Activated T-cell treated with anti-CD3 and anti-CD28 coated beads, Interleukin-2, amount 50 U/mL, for 72 hours (primary cell): ENCODE data around the gene TMEM91. TPM values are rescaled to one million over a fixed set of nuclear protein-coding genes. Genes with fewer than 3 reads are reported as not detected.
A peak's percentile ranks its signal among the peaks of the same experiment; 100 is the strongest.

Experiments used
- ATAC-seq, 2 donors: fragments of 150-1000 bp; cut with Tn5 transposase; replicated peaks in 1 of 2; 2 replicates each; pipeline ENCODE4 v1.10.0; 2021; ENCODE audit warnings: moderate library complexity in 2 of 2, mild to moderate bottlenecking in 1 of 2
- DNase-seq, 2 donors: peaks; one replicate each; pipeline ENCODE4 v3.0.0; 2021 to 2022; ENCODE audit warnings: mixed read lengths in 1 of 2
- H3K27ac Mint-ChIP-seq: one replicate; pipeline ENCODE4 v1.8.0; 2022; ENCODE audit warnings: mild to moderate bottlenecking, moderate library complexity, mixed read lengths
- H3K27me3 Mint-ChIP-seq: one replicate; pipeline ENCODE4 v1.8.0; 2022; ENCODE audit warnings: low read depth, mixed read lengths
- H3K36me3 Mint-ChIP-seq, 2 donors: one replicate each; pipeline ENCODE4 v1.8.0; 2022; ENCODE audit warnings: mixed read lengths in 2 of 2, mild to moderate bottlenecking in 1 of 2; ENCODE audit not compliant: insufficient read depth in 2 of 2
- H3K4me1 Mint-ChIP-seq: one replicate; pipeline ENCODE4 v1.8.0; 2022; ENCODE audit warnings: low read depth, mixed read lengths
- H3K4me3 Mint-ChIP-seq, 2 donors: one replicate each; pipeline ENCODE4 v1.8.0; 2022; ENCODE audit warnings: mild to moderate bottlenecking in 2 of 2, mixed read lengths in 2 of 2, moderate library complexity in 2 of 2
- H3K9me3 Mint-ChIP-seq, 2 donors: one replicate each; pipeline ENCODE4 v1.8.0; 2022; ENCODE audit warnings: mixed read lengths in 2 of 2
- total RNA-seq, 2 donors: library from RNA; stranded (reverse); gene quantifications; one replicate each; pipeline ENCODE4 v1.2.3, GENCODE V29; 2022

Gene TMEM91
- total RNA-seq, 2 donors from 2014 or later = 12.3 to 12.8 TPM

DNA sequence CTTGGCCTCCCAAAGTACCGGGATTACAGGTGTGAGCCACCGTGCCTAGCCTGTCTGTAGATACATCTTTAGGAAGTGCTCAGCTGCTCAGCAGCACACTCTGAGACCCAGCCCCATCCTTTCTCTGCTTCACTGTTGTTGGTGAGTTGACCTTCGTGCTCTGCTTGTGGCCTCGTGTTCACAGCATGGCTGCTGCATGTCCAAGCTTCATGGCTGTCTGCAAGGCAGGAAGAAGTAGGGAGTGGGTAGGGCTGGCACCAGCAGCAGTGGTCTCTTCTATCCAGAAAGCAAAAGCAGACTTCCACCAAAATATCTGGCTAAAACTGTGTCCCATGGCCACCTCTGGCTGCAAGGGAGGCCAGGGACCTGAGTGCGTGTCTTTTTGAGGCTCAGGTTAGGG lies 36.6 kb downstream of the TMEM91 start:
- H3K27ac Mint-ChIP-seq = no peak overlapping the region
- H3K36me3 Mint-ChIP-seq = peaks cover 0 to 7% of the 10 kb centered on the region in 2 donors
- no peaks in the 10 kb centered on the region for H3K9me3 Mint-ChIP-seq
- peaks cover 10% of the 10 kb centered on the region for H3K4me1 Mint-ChIP-seq
- H3K4me3 Mint-ChIP-seq = no peak overlapping the region
- DNase-seq (no peak), ATAC-seq (no peak)
- H3K27me3 Mint-ChIP-seq = no peaks in the 10 kb centered on the region

DNA sequence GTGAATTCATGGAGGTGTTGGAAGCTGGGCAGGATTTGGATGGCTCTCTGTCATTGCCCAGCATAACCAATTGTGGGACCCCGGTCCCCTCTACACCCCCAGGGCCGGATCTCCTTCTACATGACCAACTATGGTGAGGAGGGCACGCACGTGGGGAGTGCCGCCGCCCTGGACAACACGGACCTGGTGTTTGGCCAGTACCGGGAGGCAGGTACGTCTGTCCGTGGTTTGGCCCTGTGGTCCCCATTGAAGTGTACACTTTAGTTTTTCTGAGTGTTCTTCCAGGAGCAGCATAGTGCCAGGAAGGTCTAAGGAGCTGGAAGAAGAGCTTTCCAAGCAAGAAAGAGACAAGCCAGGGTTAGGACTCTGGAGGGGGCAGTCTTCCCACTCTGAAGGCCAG lies 37.6 kb downstream of the TMEM91 start:
- Mint-ChIP-seq H3K9me3 (no peaks in the 10 kb centered on the region), H3K27me3 (no peaks in the 10 kb centered on the region), H3K4me1 (peaks cover 10% of the 10 kb centered on the region), H3K36me3 (peaks cover 0 to 7% of the 10 kb centered on the region in 2 donors), H3K4me3 (no peak overlapping the region), H3K27ac (no peak overlapping the region)
- ATAC-seq (no peak), DNase-seq (no peak)

DNA sequence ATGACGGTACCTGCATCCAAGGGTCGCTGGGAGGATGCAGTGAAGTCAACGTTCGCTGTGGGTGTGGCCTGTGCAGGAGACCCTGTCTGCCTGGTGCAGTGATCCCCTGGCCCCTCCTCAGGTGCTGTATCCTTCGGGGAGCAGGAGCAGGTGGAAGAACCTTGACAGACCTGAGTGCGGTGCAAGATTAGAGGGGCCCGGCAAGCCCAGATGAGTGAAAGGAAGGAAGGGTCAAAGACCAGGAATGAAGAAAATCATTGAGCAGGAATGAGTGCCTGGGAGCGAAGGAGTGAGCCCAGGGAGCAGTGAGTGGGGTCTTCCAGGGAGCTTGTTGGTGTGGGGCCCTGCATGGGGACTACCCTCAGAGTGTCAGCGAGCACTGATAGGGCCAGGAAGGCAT lies 38.1 kb downstream of the TMEM91 start:
- Mint-ChIP-seq H3K4me1 (peaks cover 8% of the 10 kb centered on the region), H3K36me3 (peaks cover 0 to 7% of the 10 kb centered on the region in 2 donors), H3K9me3 (no peaks in the 10 kb centered on the region), H3K27ac (peak overlapping the region; percentile 47), H3K27me3 (no peaks in the 10 kb centered on the region), H3K4me3 (no peak overlapping the region)
- ATAC-seq (no peak), DNase-seq (no peak)

DNA sequence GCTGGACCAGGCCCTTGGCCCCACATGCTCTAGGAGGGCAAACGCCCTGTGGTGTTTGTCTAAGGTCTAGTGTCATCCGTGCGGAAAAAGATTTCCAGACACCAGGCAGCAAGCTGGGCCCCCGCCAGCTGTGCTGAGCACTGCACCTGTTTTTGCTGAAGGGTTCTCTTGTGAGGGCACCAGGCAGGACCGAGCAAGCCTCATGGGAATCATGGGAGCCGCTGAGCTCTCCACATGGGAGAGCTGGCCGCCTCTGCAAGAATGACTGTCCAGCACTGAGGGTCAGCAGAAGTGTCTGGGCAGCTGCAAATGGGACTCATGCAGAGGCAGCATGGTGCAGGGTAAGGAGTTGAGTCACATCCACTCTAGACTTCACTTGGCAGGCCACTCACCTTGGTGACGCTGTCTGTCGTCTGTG lies 38.8 kb downstream of the TMEM91 start:
- no peak overlapping the region for H3K4me3 Mint-ChIP-seq
- H3K27ac Mint-ChIP-seq = no peak overlapping the region
- DNase-seq = no peak
- H3K4me1 Mint-ChIP-seq = peaks cover under 1% of the 10 kb centered on the region
- H3K36me3 Mint-ChIP-seq = peaks cover 0 to 7% of the 10 kb centered on the region in 2 donors
- ATAC-seq = no peak
- H3K27me3 Mint-ChIP-seq = no peaks in the 10 kb centered on the region
- H3K9me3 Mint-ChIP-seq = no peaks in the 10 kb centered on the region

DNA sequence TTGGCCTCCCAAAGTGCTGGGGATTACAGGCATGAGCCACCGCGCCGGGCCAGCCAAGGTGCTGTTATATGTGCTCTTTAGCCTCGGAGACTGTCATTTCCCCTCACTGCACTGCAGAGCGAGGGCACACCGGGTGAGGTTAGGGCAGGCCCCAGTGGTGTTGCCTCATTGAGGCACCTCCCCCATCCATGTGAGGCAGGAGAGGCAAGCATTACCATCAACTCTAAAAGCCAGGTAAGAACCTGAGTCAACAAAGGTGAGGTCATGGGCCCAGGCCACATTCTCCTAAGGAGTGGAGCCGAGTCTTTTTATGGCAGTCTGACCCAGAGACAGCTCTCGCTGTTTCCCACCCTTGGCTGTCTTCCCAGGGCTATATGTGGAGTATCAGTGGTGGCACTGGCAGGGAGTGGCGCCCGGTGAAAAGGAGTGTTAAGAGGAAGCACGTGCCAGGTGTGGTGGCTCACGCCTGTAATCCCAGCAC lies 39.9 kb downstream of the TMEM91 start:
- no peak for ATAC-seq

DNA sequence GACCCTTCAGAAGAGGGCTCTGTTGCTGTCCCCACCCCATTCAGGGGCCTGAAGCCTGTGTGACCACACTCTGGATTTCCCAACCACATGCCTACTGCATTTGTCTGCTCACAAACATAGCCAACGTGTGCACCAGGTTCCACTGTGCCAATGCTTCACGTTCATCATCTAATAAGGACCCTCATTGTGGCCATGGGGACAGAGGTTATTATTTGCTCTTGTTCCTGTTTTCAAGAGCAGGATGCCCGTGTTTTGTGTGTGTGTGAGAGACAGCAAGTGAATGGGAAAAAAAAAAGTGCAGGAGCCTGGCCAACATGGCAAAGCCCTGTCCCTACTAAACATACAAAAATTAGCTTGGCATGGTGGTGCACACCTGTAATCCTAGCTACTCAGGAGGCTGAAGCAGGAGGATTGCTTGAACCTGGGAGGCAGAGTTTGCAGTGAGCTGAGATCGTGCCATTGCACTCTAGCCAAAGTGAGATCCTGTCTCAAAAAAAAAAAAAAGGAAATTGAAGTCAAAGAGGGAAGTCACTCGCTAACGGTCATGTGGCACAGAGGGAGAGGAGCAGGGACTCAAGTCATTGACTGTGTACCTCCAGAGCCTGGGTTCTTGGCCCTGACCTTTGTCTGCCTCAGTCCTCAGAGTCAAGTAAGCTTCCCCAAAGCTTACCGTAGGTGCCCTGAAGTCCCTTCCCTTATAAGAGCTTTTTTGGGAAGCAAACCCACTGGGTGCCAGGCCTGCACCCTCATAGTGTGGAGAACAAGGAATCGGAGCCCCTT lies 44.0 kb downstream of the TMEM91 start:
- Mint-ChIP-seq H3K27ac (no peak overlapping the region), H3K4me3 (no peak overlapping the region), H3K36me3 (peaks cover 0 to 4% of the 10 kb centered on the region in 2 donors), H3K4me1 (no peaks in the 10 kb centered on the region), H3K27me3 (no peaks in the 10 kb centered on the region), H3K9me3 (no peaks in the 10 kb centered on the region)
- DNase-seq = no peak
- no peak for ATAC-seq

More for the DNA sequence above, 39.9 kb downstream of the TMEM91 start:
- Mint-ChIP-seq H3K4me1 (no peaks in the 10 kb centered on the region), H3K27me3 (no peaks in the 10 kb centered on the region), H3K27ac (no peak overlapping the region), H3K4me3 (no peak overlapping the region), H3K36me3 (peaks cover 0 to 7% of the 10 kb centered on the region in 2 donors), H3K9me3 (no peaks in the 10 kb centered on the region)
- DNase-seq = no peak

DNA sequence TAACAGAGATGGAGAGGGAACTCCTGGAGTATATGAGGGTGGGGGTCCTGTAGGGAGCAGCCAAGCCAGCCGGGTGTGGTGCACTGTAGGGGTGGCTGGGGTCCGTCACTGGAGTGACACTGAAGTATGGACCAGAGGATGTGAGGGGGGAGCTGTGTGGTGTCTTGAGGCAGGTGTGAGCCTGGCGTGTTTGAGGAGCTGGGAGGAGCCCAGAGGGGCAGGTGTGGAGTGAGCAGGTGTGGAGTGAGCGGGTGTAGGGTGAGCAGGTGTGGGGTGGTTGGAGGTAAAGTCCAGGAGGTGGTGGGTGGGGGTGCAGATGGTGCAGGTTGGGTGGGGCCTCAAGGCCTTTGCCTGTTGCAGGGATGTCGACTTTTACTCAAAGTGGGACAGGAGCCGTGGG lies 45.0 kb downstream of the TMEM91 start:
- no peaks in the 10 kb centered on the region for H3K9me3 Mint-ChIP-seq
- DNase-seq (no peak), ATAC-seq (no peak)
- H3K27me3 Mint-ChIP-seq = no peaks in the 10 kb centered on the region
- no peak overlapping the region for H3K27ac Mint-ChIP-seq
- peaks cover 0 to 4% of the 10 kb centered on the region in 2 donors for H3K36me3 Mint-ChIP-seq
- no peaks in the 10 kb centered on the region for H3K4me1 Mint-ChIP-seq
- H3K4me3 Mint-ChIP-seq = no peak overlapping the region

DNA sequence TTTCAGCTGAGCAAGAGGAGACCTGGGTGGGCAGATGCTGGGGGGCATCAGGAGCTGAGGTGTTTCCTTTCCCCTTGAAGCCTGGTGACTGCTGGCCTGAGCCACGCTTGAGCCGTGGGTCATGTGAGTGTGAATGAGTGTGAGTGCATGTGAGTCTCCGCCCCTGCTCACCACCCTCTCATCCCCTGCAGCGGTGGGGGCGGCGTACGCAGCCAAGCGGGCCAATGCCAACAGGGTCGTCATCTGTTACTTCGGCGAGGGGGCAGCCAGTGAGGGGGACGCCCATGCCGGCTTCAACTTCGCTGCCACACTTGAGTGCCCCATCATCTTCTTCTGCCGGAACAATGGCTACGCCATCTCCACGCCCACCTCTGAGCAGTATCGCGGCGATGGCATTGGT lies 45.6 kb downstream of the TMEM91 start:
- Mint-ChIP-seq H3K36me3 (peaks cover 0 to 4% of the 10 kb centered on the region in 2 donors), H3K4me1 (peaks cover 3% of the 10 kb centered on the region), H3K9me3 (no peaks in the 10 kb centered on the region), H3K27ac (no peak overlapping the region), H3K4me3 (no peak overlapping the region), H3K27me3 (no peaks in the 10 kb centered on the region)
- DNase-seq (no peak), ATAC-seq (no peak)

DNA sequence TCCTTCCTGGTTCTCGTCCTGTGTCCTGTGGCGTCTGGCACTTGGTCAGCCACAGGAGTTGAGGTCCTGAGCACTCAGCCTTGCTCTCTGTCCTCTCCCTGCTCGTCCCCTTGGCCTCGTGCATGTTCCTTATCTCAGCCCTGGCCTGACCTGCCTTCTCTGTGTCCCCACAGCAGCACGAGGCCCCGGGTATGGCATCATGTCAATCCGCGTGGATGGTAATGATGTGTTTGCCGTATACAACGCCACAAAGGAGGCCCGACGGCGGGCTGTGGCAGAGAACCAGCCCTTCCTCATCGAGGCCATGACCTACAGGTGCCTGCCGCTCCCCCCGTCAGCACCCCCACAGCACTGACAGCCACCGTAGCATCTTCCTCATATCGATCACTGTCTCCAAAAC lies 46.1 kb downstream of the TMEM91 start:
- H3K27ac Mint-ChIP-seq = no peak overlapping the region
- H3K36me3 Mint-ChIP-seq = peaks cover 0 to 2% of the 10 kb centered on the region in 2 donors
- H3K9me3 Mint-ChIP-seq = no peaks in the 10 kb centered on the region

DNA sequence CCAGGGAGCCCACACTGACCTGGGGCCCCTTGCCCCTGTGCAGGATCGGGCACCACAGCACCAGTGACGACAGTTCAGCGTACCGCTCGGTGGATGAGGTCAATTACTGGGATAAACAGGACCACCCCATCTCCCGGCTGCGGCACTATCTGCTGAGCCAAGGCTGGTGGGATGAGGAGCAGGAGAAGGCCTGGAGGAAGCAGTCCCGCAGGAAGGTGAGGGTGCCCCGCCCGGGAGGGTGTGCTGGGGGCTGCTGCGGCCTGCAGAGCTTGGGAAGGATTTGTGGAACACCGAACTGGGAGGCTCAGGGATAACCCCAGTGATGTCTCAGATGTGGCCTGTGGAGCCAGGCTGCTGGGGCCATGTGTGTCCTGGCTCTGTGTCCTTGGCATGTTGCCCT lies 46.6 kb downstream of the TMEM91 start:
- Mint-ChIP-seq H3K4me3 (no peak overlapping the region), H3K36me3 (peaks cover 0 to 2% of the 10 kb centered on the region in 2 donors)

More for the DNA sequence above, 46.1 kb downstream of the TMEM91 start:
- DNase-seq (no peak), ATAC-seq (no peak)
- Mint-ChIP-seq H3K27me3 (no peaks in the 10 kb centered on the region), H3K4me1 (peaks cover 8% of the 10 kb centered on the region), H3K4me3 (no peak overlapping the region)

DNA sequence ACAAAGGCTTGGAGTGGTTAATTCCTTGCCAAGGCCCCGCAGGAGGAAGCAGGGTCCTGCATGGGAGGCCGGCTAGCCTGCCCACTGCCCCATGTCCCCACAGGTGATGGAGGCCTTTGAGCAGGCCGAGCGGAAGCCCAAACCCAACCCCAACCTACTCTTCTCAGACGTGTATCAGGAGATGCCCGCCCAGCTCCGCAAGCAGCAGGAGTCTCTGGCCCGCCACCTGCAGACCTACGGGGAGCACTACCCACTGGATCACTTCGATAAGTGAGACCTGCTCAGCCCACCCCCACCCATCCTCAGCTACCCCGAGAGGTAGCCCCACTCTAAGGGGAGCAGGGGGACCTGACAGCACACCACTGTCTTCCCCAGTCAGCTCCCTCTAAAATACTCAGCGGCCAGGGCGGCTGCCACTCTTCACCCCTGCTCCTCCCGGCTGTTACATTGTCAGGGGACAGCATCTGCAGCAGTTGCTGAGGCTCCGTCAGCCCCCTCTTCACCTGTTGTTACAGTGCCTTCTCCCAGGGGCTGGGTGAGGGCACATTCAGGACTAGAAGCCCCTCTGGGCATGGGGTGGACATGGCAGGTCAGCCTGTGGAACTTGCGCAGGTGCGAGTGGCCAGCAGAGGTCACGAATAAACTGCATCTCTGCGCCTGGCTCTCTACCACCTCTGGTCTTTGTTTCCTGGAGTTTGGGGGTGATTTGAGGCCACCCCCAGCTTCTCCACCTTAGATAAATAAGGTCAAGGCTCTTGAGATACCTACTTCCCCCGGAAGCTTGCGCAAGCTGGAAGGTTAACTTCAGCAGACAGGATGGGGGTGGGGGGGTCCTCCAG lies 48.2 kb downstream of the TMEM91 start:
- DNase-seq (no peak), ATAC-seq (no peak)
- peaks cover 24% of the 10 kb centered on the region for H3K4me1 Mint-ChIP-seq
- no peaks in the 10 kb centered on the region for H3K27me3 Mint-ChIP-seq
- H3K27ac Mint-ChIP-seq = no peak overlapping the region
- H3K4me3 Mint-ChIP-seq = no peak overlapping the region
- no peaks in the 10 kb centered on the region for H3K9me3 Mint-ChIP-seq
- H3K36me3 Mint-ChIP-seq = peaks cover 0 to 2% of the 10 kb centered on the region in 2 donors

More for the DNA sequence above, 46.6 kb downstream of the TMEM91 start:
- peaks cover 13% of the 10 kb centered on the region for H3K4me1 Mint-ChIP-seq
- ATAC-seq = no peak
- DNase-seq = no peak
- no peaks in the 10 kb centered on the region for H3K27me3 Mint-ChIP-seq
- no peaks in the 10 kb centered on the region for H3K9me3 Mint-ChIP-seq
- H3K27ac Mint-ChIP-seq = no peak overlapping the region

DNA sequence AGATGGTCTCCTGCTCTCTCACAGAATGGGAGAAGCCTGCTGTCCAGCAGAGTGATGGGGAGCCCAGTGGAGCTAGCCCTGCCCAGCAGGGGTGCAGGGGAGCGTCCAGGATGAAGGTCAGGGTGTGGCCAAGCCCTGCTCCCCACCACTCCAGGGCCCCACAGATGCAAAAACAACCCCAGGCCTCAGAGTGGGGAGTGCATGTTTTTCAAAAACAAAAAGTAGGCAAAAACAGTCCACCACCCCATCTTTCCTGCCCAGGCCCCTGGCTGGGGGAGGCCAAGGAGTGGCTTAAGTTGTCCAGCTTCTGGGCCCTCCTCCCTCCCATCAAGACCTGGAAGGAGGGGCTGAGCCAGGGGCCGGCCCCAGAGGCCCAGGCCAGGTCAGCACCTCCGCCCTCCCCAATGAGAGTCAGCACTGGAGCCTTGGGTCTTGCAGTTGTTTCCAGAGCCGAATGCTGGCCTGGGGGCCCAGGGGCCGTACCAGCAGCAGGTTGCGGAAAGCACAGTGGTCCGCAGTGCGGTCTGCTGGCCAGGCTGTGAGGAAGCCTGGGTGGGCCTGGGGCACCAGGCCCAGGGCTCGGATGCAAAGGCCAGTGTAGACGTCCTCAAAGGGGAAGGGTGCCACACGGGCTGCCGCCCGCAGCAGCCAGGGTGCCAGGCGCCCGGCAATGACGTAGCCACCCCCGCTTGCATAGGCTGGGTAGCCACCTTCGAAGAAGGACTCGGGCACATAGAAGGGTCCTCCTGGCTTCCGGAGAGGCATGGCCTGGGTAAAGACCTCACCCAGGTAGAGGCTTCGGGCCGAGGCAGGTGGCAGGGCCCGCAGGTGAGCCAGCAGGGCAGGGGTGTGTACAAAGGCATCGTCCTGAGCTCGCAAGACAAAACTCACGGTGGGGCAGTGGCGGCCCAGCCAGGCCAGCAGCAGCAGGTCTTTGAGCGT lies 49.1 kb downstream of the TMEM91 start:
- ATAC-seq = no peak
- DNase-seq = no peak
- Mint-ChIP-seq H3K4me3 (no peak overlapping the region), H3K36me3 (peaks cover 0 to 2% of the 10 kb centered on the region in 2 donors), H3K9me3 (no peaks in the 10 kb centered on the region), H3K27me3 (no peaks in the 10 kb centered on the region), H3K27ac (no peak overlapping the region), H3K4me1 (peaks cover 24% of the 10 kb centered on the region)
